Neural cell (in vitro differentiated cells): ENCODE measurements around the gene PDE9A. TPM values are rescaled to one million over a fixed set of nuclear protein-coding genes. Genes with fewer than 3 reads are reported as not detected.
A peak's percentile ranks its signal among the peaks of the same experiment; 100 is the strongest.

Source experiments
- H2AFZ ChIP-seq: fragments of 200-600, 300-800 bp; sonication (generic), shearing (Covaris generic); 2 replicates; pipeline ENCODE4 v1.6.0; 2014; ENCODE audit warnings: low read depth, mild to moderate bottlenecking, antibody characterized with exemption, low read length, moderate library complexity
- H3F3A ChIP-seq: fragments of 200-600 bp; shearing (Covaris generic); 2 replicates; pipeline ENCODE4 v1.6.1; 2016; ENCODE audit warnings: mild to moderate bottlenecking, moderate library complexity, mixed read lengths, antibody characterized with exemption, low read length; ENCODE audit not compliant: insufficient read depth, poor library complexity, severe bottlenecking
- H3K27ac ChIP-seq: fragments of 200-600, 300-800 bp; sonication (generic), shearing (Covaris generic); 2 replicates; pipeline ENCODE4 v1.5.1; 2014; ENCODE audit warnings: mild to moderate bottlenecking, low read length, moderate library complexity
- H3K27me3 ChIP-seq: fragments of 300-800, 200-600 bp; sonication (generic), shearing (Covaris generic); 2 replicates; pipeline ENCODE4 v1.6.0; 2014; ENCODE audit warnings: mild to moderate bottlenecking, low read depth, low read length, moderate library complexity; ENCODE audit not compliant: insufficient read depth
- H3K36me3 ChIP-seq: fragments of 300-800, 200-600 bp; sonication (generic), shearing (Covaris generic); 2 replicates; pipeline ENCODE4 v1.5.1; 2014; ENCODE audit warnings: mild to moderate bottlenecking, antibody characterized with exemption, low read length, moderate library complexity; ENCODE audit not compliant: insufficient read depth
- H3K4me2 ChIP-seq: fragments of 300-800, 200-600 bp; sonication (generic), shearing (Covaris generic); 2 replicates; pipeline ENCODE4 v1.6.0; 2014; ENCODE audit warnings: mild to moderate bottlenecking, low read length
- H3K4me3 ChIP-seq: fragments of 300-800, 200-600 bp; sonication (generic), shearing (Covaris generic); 2 replicates; pipeline ENCODE4 v1.5.1; 2014; ENCODE audit warnings: mild to moderate bottlenecking, low read length, moderate library complexity
- H3K79me2 ChIP-seq: fragments of 200-600 bp; shearing (Covaris generic); replicated peaks from 2 replicates; pipeline ENCODE4 v1.6.0; 2014; ENCODE audit warnings: mild to moderate bottlenecking, low read length, moderate library complexity; ENCODE audit not compliant: insufficient read depth
- H3K9ac ChIP-seq: fragments of 300-800, 200-600 bp; sonication (generic), shearing (Covaris generic); 2 replicates; pipeline ENCODE4 v1.6.1; 2016; ENCODE audit warnings: mild to moderate bottlenecking, low read length, mixed read lengths
- H3K9me2 ChIP-seq: fragments of 200-600 bp; shearing (Covaris generic); 2 replicates; pipeline ENCODE4 v1.6.1; 2016; ENCODE audit warnings: mild to moderate bottlenecking, low read length, mixed read lengths; ENCODE audit not compliant: insufficient read depth
- H3K9me3 ChIP-seq: fragments of 200-600, 300-800 bp; sonication (generic), shearing (Covaris generic); 2 replicates; pipeline ENCODE4 v1.6.1; 2016; ENCODE audit warnings: mild to moderate bottlenecking, mixed run types, low read length, moderate library complexity, mixed read lengths
- H4K20me1 ChIP-seq: fragments of 200-600 bp; shearing (Covaris generic); 2 replicates; pipeline ENCODE4 v1.6.1; 2016; ENCODE audit warnings: mild to moderate bottlenecking, mixed run types; ENCODE audit not compliant: insufficient read depth
- EP300 ChIP-seq: fragments of 450-650 bp; conservative IDR thresholded peaks from 2 replicates; pipeline ENCODE4 v1.6.1; 2014; ENCODE audit warnings: antibody characterized with exemption, mild to moderate bottlenecking, moderate library complexity; ENCODE audit not compliant: poor library complexity, severe bottlenecking
- EZH2 ChIP-seq: fragments of 200-600, 300-800 bp; shearing (Covaris generic), sonication (generic); IDR thresholded peaks from 2 replicates; pipeline ENCODE4 v1.6.1; 2014; ENCODE audit warnings: antibody characterized with exemption, low read length, borderline replicate concordance, mild to moderate bottlenecking; ENCODE audit not compliant: insufficient read depth, poor library complexity, severe bottlenecking
- MXI1 ChIP-seq: fragments of 450-650 bp; conservative IDR thresholded peaks from 2 replicates; pipeline ENCODE4 v1.6.1; 2014; ENCODE audit warnings: antibody characterized with exemption, mild to moderate bottlenecking; ENCODE audit not compliant: poor library complexity, severe bottlenecking
- POLR2AphosphoS5 ChIP-seq: IDR thresholded peaks from 2 replicates; pipeline ENCODE4 v1.6.1; 2012
- RAD21 ChIP-seq: fragments of 450-650 bp; conservative IDR thresholded peaks from 2 replicates; pipeline ENCODE4 v1.6.1; 2014; ENCODE audit warnings: antibody characterized with exemption, mild to moderate bottlenecking, moderate library complexity
- SMC3 ChIP-seq: fragments of 450-650 bp; conservative IDR thresholded peaks from 2 replicates; pipeline ENCODE4 v1.6.1; 2014; ENCODE audit warnings: antibody characterized with exemption, mild to moderate bottlenecking, moderate library complexity; ENCODE audit not compliant: poor library complexity
- TAF1 ChIP-seq: IDR thresholded peaks from 2 replicates; pipeline ENCODE4 v1.6.1; 2012; ENCODE audit warnings: low read depth
- polyA plus RNA-seq: library from polyadenylated mRNA; depleted of rRNA; stranded (reverse); fragments of >200 nt; gene quantifications from 2 replicates; pipeline ENCODE4 v1.2.3, GENCODE V29; 2014
- TF ChIP-seq, protein P1 (sequence below): IDR thresholded peaks from 2 replicates; pipeline ENCODE4 v1.6.1; 2012; ENCODE audit warnings: borderline replicate concordance
- TF ChIP-seq, protein P2 (sequence below): fragments of 450-650 bp; IDR thresholded peaks from 2 replicates; pipeline ENCODE4 v1.5.1; 2014; ENCODE audit warnings: antibody characterized with exemption, mild to moderate bottlenecking, moderate library complexity; ENCODE audit not compliant: poor library complexity, severe bottlenecking

Gene PDE9A
- polyA plus RNA-seq, 1 donor from 2014 or later = 32.2 TPM

DNA sequence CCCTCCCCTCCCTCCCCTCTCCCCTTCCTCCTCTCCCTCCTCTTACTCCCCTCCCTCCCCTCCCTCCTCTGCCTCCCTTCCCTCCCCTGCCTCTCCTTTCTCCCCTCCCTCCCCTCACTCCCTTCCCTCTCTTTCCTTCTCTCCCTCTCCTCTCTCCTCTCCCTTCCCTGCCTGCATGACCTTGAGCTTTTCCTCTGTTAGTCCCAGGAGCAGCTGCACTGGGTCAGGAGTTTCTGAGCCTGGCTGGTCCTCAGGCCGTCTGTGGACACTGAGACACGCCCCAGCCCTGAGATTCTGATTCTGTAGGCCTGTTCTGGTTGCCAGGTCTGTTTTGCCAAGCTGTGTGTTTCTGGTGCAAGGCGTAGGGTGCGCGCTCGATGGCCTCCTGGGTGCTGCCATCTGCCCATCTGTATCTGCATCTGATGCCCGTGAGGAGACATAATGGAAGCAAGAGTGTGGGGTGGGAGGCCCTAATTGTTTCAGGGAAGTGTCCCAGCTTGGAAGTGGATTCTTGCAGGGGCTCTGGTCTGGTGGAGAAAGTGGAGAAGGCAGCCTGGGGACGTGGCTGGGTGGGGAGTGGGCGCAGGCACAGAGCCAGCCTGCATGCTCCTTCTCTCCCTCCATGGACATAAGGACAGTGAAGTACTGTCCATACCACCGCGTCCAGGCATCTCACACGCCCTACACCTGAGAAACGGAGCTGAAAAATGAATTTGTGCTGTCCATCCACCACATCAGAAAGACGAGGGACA is 128.7 kb downstream of the PDE9A start:
- H3K4me2 ChIP-seq = no peak overlapping the region
- H2AFZ ChIP-seq = no peak overlapping the region

DNA sequence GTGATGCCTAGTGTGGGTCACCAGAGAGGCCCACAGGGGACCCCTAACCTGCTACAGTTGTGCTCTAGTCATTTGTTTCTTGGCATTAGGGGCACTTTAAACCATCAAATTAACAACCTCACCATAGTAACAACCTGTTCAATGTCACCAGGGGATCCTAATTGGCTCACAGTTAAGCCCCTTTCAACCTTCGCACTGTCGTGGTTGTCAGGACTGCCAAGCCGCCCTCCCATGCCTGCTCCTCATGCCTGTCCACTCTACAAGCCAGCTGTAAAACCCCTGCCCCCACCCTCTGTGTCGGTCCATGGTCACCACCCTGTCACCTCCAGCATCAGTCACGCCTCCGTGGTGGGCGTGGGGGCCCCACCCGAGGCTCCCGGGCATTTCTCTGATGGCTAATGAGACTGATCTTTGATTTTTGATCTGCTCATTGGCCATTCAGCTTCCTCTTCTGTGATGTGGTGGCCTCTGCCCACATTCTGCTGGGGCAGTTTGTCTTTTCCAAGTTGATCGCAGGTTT is 129.4 kb downstream of the PDE9A start:
- no peak overlapping the region for H3K4me2 ChIP-seq
- H4K20me1 ChIP-seq = no peaks in the 10 kb centered on the region
- TF ChIP-seq MXI1 = no peak
- no peak for TF ChIP-seq TAF1
- TF ChIP-seq, protein P1, sequence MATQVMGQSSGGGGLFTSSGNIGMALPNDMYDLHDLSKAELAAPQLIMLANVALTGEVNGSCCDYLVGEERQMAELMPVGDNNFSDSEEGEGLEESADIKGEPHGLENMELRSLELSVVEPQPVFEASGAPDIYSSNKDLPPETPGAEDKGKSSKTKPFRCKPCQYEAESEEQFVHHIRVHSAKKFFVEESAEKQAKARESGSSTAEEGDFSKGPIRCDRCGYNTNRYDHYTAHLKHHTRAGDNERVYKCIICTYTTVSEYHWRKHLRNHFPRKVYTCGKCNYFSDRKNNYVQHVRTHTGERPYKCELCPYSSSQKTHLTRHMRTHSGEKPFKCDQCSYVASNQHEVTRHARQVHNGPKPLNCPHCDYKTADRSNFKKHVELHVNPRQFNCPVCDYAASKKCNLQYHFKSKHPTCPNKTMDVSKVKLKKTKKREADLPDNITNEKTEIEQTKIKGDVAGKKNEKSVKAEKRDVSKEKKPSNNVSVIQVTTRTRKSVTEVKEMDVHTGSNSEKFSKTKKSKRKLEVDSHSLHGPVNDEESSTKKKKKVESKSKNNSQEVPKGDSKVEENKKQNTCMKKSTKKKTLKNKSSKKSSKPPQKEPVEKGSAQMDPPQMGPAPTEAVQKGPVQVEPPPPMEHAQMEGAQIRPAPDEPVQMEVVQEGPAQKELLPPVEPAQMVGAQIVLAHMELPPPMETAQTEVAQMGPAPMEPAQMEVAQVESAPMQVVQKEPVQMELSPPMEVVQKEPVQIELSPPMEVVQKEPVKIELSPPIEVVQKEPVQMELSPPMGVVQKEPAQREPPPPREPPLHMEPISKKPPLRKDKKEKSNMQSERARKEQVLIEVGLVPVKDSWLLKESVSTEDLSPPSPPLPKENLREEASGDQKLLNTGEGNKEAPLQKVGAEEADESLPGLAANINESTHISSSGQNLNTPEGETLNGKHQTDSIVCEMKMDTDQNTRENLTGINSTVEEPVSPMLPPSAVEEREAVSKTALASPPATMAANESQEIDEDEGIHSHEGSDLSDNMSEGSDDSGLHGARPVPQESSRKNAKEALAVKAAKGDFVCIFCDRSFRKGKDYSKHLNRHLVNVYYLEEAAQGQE = no peak
- TF ChIP-seq, protein P2, sequence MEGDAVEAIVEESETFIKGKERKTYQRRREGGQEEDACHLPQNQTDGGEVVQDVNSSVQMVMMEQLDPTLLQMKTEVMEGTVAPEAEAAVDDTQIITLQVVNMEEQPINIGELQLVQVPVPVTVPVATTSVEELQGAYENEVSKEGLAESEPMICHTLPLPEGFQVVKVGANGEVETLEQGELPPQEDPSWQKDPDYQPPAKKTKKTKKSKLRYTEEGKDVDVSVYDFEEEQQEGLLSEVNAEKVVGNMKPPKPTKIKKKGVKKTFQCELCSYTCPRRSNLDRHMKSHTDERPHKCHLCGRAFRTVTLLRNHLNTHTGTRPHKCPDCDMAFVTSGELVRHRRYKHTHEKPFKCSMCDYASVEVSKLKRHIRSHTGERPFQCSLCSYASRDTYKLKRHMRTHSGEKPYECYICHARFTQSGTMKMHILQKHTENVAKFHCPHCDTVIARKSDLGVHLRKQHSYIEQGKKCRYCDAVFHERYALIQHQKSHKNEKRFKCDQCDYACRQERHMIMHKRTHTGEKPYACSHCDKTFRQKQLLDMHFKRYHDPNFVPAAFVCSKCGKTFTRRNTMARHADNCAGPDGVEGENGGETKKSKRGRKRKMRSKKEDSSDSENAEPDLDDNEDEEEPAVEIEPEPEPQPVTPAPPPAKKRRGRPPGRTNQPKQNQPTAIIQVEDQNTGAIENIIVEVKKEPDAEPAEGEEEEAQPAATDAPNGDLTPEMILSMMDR = no peak
- no peak for TF ChIP-seq RAD21
- no peak for TF ChIP-seq POLR2AphosphoS5
- TF ChIP-seq SMC3 = no peak
- no peak for TF ChIP-seq EZH2
- no peak for TF ChIP-seq EP300
- H3K36me3 ChIP-seq = no peaks in the 10 kb centered on the region
- H3K27ac ChIP-seq = no peak overlapping the region
- no peaks in the 10 kb centered on the region for H3F3A ChIP-seq
- no peak overlapping the region for H3K9ac ChIP-seq
- no peaks in the 10 kb centered on the region for H3K27me3 ChIP-seq
- no peaks in the 10 kb centered on the region for H3K9me3 ChIP-seq
- no peak overlapping the region for H2AFZ ChIP-seq
- H3K9me2 ChIP-seq = no peaks in the 10 kb centered on the region
- no peak overlapping the region for H3K4me3 ChIP-seq
- H3K79me2 ChIP-seq = no peaks in the 10 kb centered on the region

More for the DNA sequence above, 128.7 kb downstream of the PDE9A start:
- no peaks in the 10 kb centered on the region for H3K27me3 ChIP-seq
- H4K20me1 ChIP-seq = no peaks in the 10 kb centered on the region
- peak overlapping the region; percentile 3 for H3K9ac ChIP-seq
- no peak overlapping the region for H3K4me3 ChIP-seq
- H3K27ac ChIP-seq = peak overlapping the region; percentile 3
- H3K79me2 ChIP-seq = no peaks in the 10 kb centered on the region
- H3F3A ChIP-seq = no peaks in the 10 kb centered on the region
- no peaks in the 10 kb centered on the region for H3K9me3 ChIP-seq
- no peaks in the 10 kb centered on the region for H3K36me3 ChIP-seq
- H3K9me2 ChIP-seq = no peaks in the 10 kb centered on the region
- TF ChIP-seq SMC3 = no peak
- TF ChIP-seq TAF1 = no peak
